DOHH2 (cell line): ENCODE data around the gene SLC6A20.

Source experiments
- EZH2phosphoT487 ChIP-seq: fragments of 200-600 bp; sonication (generic); IDR thresholded peaks from 2 replicates; pipeline ENCODE4 v1.6.1; 2017; ENCODE audit warnings: borderline replicate concordance, mild to moderate bottlenecking, antibody characterized with exemption, low read length, moderate library complexity, mixed read lengths
- TF ChIP-seq, protein P1 (sequence below): fragments of 200-600 bp; sonication (generic); IDR thresholded peaks from one replicate; pipeline ENCODE4 v1.5.1; 2014; ENCODE audit warnings: antibody characterized with exemption, mild to moderate bottlenecking, low read depth, low read length; ENCODE audit not compliant: poor library complexity, severe bottlenecking

DNA sequence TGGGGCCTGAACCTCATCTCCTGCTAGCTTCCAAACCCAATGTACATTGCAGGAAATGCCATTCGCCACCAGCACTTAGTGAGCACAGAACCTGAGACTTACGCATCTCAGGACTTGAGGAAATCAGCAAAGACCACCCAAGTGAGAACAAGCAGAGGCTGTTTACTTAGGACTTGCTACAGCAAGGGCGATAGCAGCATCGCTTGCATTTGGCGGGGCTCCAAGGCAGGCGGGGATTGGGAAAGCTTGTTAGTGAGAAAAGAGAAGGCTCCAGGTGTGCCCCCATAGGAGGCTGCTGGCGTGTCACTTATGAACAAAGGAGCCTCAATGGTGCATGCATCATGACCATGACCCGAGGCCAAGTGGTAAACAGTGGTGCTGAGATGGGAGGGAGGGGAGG, 19.7 kb downstream of the SLC6A20 start:
- TF ChIP-seq, protein P1, sequence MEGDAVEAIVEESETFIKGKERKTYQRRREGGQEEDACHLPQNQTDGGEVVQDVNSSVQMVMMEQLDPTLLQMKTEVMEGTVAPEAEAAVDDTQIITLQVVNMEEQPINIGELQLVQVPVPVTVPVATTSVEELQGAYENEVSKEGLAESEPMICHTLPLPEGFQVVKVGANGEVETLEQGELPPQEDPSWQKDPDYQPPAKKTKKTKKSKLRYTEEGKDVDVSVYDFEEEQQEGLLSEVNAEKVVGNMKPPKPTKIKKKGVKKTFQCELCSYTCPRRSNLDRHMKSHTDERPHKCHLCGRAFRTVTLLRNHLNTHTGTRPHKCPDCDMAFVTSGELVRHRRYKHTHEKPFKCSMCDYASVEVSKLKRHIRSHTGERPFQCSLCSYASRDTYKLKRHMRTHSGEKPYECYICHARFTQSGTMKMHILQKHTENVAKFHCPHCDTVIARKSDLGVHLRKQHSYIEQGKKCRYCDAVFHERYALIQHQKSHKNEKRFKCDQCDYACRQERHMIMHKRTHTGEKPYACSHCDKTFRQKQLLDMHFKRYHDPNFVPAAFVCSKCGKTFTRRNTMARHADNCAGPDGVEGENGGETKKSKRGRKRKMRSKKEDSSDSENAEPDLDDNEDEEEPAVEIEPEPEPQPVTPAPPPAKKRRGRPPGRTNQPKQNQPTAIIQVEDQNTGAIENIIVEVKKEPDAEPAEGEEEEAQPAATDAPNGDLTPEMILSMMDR: no peak
- no peak for TF ChIP-seq EZH2phosphoT487
